Bronchial epithelial cell (primary cell): ENCODE results near the gene NOP14. TPM values are rescaled to one million over a fixed set of nuclear protein-coding genes. Genes with fewer than 3 reads are reported as not detected.
A peak's percentile ranks its signal among the peaks of the same experiment; 100 is the strongest.

Experiments
- DNase-seq: peaks from one replicate; pipeline ENCODE4 v3.0.0-alpha.2; 2010; ENCODE audit warnings: low read depth
- FAIRE-seq: peaks from 2 replicates; lab custom pipeline; 2011; peaks lifted over from hg19 to GRCh38; lab: Jason Lieb, UNC
- H3K27me3 ChIP-seq: 2 replicates; pipeline ENCODE4 v1.5.1; 2011; ENCODE audit warnings: low read length; ENCODE audit not compliant: control insufficient read depth, insufficient read depth
- H3K36me3 ChIP-seq: 2 replicates; pipeline ENCODE4 v1.5.1; 2011; ENCODE audit warnings: low read length; ENCODE audit not compliant: control insufficient read depth, insufficient read depth
- H3K4me3 ChIP-seq: 2 replicates; pipeline ENCODE4 v1.5.1; 2011; ENCODE audit warnings: mild to moderate bottlenecking, low read depth, low read length, control low read depth
- CTCF ChIP-seq: IDR thresholded peaks from 2 replicates; pipeline ENCODE4 v1.5.1; 2011; ENCODE audit warnings: mild to moderate bottlenecking, moderate library complexity, low read length, control low read depth, inconsistent platforms; ENCODE audit not compliant: insufficient read depth, severe bottlenecking
- total RNA-seq: library from RNA; depleted of rRNA; stranded (reverse); fragments of >200 nt; gene quantifications from 2 replicates; pipeline ENCODE4 v1.2.1, GENCODE V29; 2014

The NOP14 gene
- total RNA-seq, 1 donor from 2014 or later = 31.1 TPM

- DNase-seq (peak; percentile 49), FAIRE-seq (no peak)
- Histone ChIP-seq H3K4me3 (no peak overlapping the region), H3K27me3 (no peaks in the 10 kb centered on the region), H3K36me3 (peaks cover 26% of the 10 kb centered on the region)
- TF ChIP-seq CTCF = no peak
Measured at GRCh38 chr4:2901186-2901585, 62.0 kb downstream of the NOP14 start.

GRCh38 chr4:2900741-2901140 is 62.5 kb downstream of the NOP14 start:
- H3K27me3 ChIP-seq = no peaks in the 10 kb centered on the region
- no peak overlapping the region for H3K4me3 ChIP-seq
- peaks cover 26% of the 10 kb centered on the region for H3K36me3 ChIP-seq
- TF ChIP-seq CTCF = no peak
- DNase-seq = peak; percentile 68
- no peak for FAIRE-seq

- FAIRE-seq (no peak), DNase-seq (no peak)
- no peaks in the 10 kb centered on the region for H3K27me3 ChIP-seq
- H3K36me3 ChIP-seq = peaks cover 24% of the 10 kb centered on the region
- no peak overlapping the region for H3K4me3 ChIP-seq
- TF ChIP-seq CTCF = no peak
Measured at GRCh38 chr4:2898001-2898400, 65.2 kb downstream of the NOP14 start.

GRCh38 chr4:2893772-2894171 is 69.4 kb downstream of the NOP14 start:
- FAIRE-seq (no peak), DNase-seq (no peak)
- no peak for TF ChIP-seq CTCF
- no peaks in the 10 kb centered on the region for H3K27me3 ChIP-seq
- no peak overlapping the region for H3K4me3 ChIP-seq
- peaks cover 15% of the 10 kb centered on the region for H3K36me3 ChIP-seq

GRCh38 chr4:2891294-2891693 is 71.9 kb downstream of the NOP14 start:
- H3K36me3 ChIP-seq = peaks cover 10% of the 10 kb centered on the region
- H3K27me3 ChIP-seq = no peaks in the 10 kb centered on the region
- no peak overlapping the region for H3K4me3 ChIP-seq
- DNase-seq (peak; percentile 49), FAIRE-seq (no peak)
- no peak for TF ChIP-seq CTCF

GRCh38 chr4:2888886-2889285 is 74.3 kb downstream of the NOP14 start:
- DNase-seq (no peak), FAIRE-seq (no peak)
- TF ChIP-seq CTCF = no peak
- H3K27me3 ChIP-seq = no peaks in the 10 kb centered on the region
- H3K4me3 ChIP-seq = no peak overlapping the region
- peaks cover 12% of the 10 kb centered on the region for H3K36me3 ChIP-seq
